ENCODE results near the gene SFSWAP. TPM values are rescaled to one million over a fixed set of nuclear protein-coding genes. Genes with fewer than 3 reads are reported as not detected.
A peak's percentile ranks its signal among the peaks of the same experiment; 100 is the strongest.

SFSWAP gene
- total and polyA plus RNA-seq, 2 of the 13 experiments (the other 11 are each of a cell fraction or from before 2014, with no cell fraction given) = 17.1 to 27.7 TPM

DNA sequence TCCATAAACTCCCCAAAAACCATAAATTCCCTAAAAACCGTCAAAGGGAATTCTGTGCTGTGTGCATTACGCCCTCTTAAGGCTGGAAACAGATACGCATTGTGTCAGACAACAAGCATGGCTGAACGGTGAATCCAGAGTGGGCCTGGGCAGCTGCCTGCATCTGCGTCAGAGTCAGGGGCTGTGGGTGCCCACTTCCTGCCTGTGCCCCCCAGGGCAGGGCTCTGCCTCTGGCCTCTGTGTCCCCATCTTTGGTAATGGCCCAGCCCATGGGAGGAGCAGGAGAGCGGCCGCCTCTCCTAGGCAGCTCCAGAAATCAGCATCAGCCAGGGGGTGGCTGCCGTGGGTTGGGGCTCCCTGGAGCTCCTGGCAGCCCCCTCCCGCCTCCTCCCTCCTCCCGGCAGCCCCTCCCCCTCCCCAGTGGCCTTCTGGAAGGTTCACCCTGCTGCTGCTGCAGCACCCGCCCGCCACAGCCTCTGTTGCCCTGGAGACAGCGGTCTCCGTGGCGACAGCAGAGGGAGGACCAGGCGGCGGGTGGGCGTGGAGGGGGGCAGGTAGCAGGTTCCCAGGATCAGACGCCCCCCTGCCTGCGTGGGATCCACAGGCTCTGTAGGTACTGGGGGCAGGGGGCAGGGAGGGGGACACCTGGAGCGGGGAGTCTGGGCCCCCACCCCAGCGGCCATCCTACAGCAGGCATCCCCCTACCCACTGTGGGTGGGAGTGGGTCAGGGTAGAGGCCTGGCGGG lies 123.2 kb downstream of the SFSWAP start:
- H3K36me3 ChIP-seq (replicated peaks in 1 of 2; ENCODE audit: control insufficient read depth in 1 of 2, insufficient read depth in 2 of 2, low read length in 2 of 2) = no peaks in the 10 kb centered on the region
- WGBS (ENCODE audit: low lambda C conversion rate) = 35% methylated on average over 10 of the region's 23 CpGs
- H3K4me2 ChIP-seq (ENCODE audit: low read depth, low read length) = no peak overlapping the region
- no peaks in the 10 kb centered on the region for H4K20me1 ChIP-seq (ENCODE audit: insufficient read depth, low read length)
- H3K4me1 ChIP-seq (ENCODE audit: insufficient read depth, low read length) = peaks cover 48% of the 10 kb centered on the region
- no TSS peak for BruUV-seq (replicated peaks)
- intact Hi-C loops (cut with micrococcal nuclease; ENCODE audit: unreplicated experiment) = loop anchor here (10.0 kb wide), 4 partner anchors 61 to 729 kb away; partner anchors contain the start of genes PUS1 and ULK1
- POLR2A ChIA-PET = no interaction called here
- H3K27me3 ChIP-seq (ENCODE audit: control insufficient read depth in 1 of 2, insufficient read depth in 2 of 2, low read length in 2 of 2) = peaks cover 4 to 34% of the 10 kb centered on the region in 2 experiments
- H3K9me3 ChIP-seq (ENCODE audit: low read length) = no peaks in the 10 kb centered on the region
- H3K79me2 ChIP-seq (ENCODE audit: insufficient read depth, low read length) = no peaks in the 10 kb centered on the region
- H3K27ac ChIP-seq (ENCODE audit: extremely low read length, insufficient read depth, low read length) = no peak overlapping the region
- FAIRE-seq (no peak), ATAC-seq (peak; percentile 13; the same call in 1 of the 3 replicates), DNase-seq (ENCODE audit: low spot score) (no peak)
- no peak overlapping the region for H3K4me3 ChIP-seq (replicated peaks in 1 of 3; ENCODE audit: insufficient read depth in 1 of 3, low read depth in 2 of 3, low read length in 3 of 3)
- no peak overlapping the region for H3K9ac ChIP-seq (ENCODE audit: insufficient read depth, low read depth, low read length)
- CTCF ChIA-PET (ENCODE audit: low intra/inter-chr PET ratio, low total read pairs) = no interaction called here
- in situ Hi-C loops (cut with HindIII; ENCODE audit: extremely low pct_ligation_motif_present, low pct_unique_long_range_greater_than_20kb) = loop anchor here (10.0 to 25.0 kb wide), 2 partner anchors 219 to 722 kb away; no protein-coding TSS in a partner anchor
- H2AFZ ChIP-seq (ENCODE audit: low read length) = no peak overlapping the region
- TF ChIP-seq ESRRA (CRISPR knock-in tag; IDR thresholded peaks at IDR 0.05; ENCODE audit: low read depth) = no peak
- TF ChIP-seq ZNF282 (IDR thresholded peaks at IDR 0.05; ENCODE audit: partially characterized antibody) = no peak
- TF ChIP-seq ZNF747 (CRISPR knock-in tag; IDR thresholded peaks at IDR 0.05; ENCODE audit: borderline replicate concordance) = no peak
- TF ChIP-seq, protein P1, sequence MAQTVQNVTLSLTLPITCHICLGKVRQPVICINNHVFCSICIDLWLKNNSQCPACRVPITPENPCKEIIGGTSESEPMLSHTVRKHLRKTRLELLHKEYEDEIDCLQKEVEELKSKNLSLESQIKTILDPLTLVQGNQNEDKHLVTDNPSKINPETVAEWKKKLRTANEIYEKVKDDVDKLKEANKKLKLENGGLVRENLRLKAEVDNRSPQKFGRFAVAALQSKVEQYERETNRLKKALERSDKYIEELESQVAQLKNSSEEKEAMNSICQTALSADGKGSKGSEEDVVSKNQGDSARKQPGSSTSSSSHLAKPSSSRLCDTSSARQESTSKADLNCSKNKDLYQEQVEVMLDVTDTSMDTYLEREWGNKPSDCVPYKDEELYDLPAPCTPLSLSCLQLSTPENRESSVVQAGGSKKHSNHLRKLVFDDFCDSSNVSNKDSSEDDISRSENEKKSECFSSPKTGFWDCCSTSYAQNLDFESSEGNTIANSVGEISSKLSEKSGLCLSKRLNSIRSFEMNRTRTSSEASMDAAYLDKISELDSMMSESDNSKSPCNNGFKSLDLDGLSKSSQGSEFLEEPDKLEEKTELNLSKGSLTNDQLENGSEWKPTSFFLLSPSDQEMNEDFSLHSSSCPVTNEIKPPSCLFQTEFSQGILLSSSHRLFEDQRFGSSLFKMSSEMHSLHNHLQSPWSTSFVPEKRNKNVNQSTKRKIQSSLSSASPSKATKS (CRISPR knock-in tag; IDR thresholded peaks at IDR 0.05) = no peak
- TF ChIP-seq RAD21 (CRISPR knock-in tag; IDR thresholded peaks at IDR 0.05) = peak; percentile 20; the same call in 1 of the 2 replicates
- no peak for TF ChIP-seq PLRG1 (conservative IDR thresholded peaks at IDR 0.05)
- no peak for TF ChIP-seq KAT8 (CRISPR knock-in tag; IDR thresholded peaks at IDR 0.05)
- TF ChIP-seq, protein P2, sequence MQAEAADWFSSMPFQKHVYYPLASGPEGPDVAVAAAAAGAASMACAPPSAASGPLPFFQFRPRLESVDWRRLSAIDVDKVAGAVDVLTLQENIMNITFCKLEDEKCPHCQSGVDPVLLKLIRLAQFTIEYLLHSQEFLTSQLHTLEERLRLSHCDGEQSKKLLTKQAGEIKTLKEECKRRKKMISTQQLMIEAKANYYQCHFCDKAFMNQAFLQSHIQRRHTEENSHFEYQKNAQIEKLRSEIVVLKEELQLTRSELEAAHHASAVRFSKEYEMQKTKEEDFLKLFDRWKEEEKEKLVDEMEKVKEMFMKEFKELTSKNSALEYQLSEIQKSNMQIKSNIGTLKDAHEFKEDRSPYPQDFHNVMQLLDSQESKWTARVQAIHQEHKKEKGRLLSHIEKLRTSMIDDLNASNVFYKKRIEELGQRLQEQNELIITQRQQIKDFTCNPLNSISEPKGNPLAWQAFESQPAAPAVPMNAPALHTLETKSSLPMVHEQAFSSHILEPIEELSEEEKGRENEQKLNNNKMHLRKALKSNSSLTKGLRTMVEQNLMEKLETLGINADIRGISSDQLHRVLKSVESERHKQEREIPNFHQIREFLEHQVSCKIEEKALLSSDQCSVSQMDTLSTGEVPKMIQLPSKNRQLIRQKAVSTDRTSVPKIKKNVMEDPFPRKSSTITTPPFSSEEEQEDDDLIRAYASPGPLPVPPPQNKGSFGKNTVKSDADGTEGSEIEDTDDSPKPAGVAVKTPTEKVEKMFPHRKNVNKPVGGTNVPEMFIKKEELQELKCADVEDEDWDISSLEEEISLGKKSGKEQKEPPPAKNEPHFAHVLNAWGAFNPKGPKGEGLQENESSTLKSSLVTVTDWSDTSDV (CRISPR knock-in tag; IDR thresholded peaks at IDR 0.05) = no peak
- no peak for TF ChIP-seq GTF3A (CRISPR knock-in tag; conservative IDR thresholded peaks at IDR 0.05)
- TF ChIP-seq ZNF598 (CRISPR knock-in tag; IDR thresholded peaks at IDR 0.05; ENCODE audit: borderline replicate concordance) = no peak
- TF ChIP-seq, protein P3, sequence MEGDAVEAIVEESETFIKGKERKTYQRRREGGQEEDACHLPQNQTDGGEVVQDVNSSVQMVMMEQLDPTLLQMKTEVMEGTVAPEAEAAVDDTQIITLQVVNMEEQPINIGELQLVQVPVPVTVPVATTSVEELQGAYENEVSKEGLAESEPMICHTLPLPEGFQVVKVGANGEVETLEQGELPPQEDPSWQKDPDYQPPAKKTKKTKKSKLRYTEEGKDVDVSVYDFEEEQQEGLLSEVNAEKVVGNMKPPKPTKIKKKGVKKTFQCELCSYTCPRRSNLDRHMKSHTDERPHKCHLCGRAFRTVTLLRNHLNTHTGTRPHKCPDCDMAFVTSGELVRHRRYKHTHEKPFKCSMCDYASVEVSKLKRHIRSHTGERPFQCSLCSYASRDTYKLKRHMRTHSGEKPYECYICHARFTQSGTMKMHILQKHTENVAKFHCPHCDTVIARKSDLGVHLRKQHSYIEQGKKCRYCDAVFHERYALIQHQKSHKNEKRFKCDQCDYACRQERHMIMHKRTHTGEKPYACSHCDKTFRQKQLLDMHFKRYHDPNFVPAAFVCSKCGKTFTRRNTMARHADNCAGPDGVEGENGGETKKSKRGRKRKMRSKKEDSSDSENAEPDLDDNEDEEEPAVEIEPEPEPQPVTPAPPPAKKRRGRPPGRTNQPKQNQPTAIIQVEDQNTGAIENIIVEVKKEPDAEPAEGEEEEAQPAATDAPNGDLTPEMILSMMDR (CRISPR knock-in tag; IDR thresholded peaks at IDR 0.05) = peak; percentile 66
- TF ChIP-seq, protein P4, sequence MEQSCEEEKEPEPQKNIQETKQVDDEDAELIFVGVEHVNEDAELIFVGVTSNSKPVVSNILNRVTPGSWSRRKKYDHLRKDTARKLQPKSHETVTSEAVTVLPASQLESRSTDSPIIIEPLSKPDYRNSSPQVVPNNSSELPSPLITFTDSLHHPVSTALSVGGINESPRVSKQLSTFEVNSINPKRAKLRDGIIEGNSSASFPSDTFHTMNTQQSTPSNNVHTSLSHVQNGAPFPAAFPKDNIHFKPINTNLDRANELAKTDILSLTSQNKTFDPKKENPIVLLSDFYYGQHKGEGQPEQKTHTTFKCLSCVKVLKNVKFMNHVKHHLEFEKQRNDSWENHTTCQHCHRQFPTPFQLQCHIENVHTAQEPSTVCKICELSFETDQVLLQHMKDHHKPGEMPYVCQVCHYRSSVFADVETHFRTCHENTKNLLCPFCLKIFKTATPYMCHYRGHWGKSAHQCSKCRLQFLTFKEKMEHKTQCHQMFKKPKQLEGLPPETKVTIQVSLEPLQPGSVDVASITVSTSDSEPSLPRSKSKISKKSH (CRISPR knock-in tag; IDR thresholded peaks at IDR 0.05; ENCODE audit: borderline replicate concordance) = no peak
- no peak for TF ChIP-seq ZNF335 (CRISPR knock-in tag; IDR thresholded peaks at IDR 0.05)
- no peak for TF ChIP-seq MEIS2 (CRISPR knock-in tag; IDR thresholded peaks at IDR 0.05)
- no peak for TF ChIP-seq KDM1A (CRISPR knock-in tag; IDR thresholded peaks at IDR 0.05)
- peak; percentile 61 for TF ChIP-seq STAG1 (CRISPR knock-in tag; IDR thresholded peaks at IDR 0.05)
- TF ChIP-seq SP5 (CRISPR knock-in tag; IDR thresholded peaks at IDR 0.05; ENCODE audit: borderline replicate concordance, low read depth) = no peak
